Measurements from ENCODE around the gene ABCC8. TPM values are rescaled to one million over a fixed set of nuclear protein-coding genes. Genes with fewer than 3 reads are reported as not detected.

ABCC8 gene
- total and polyA plus RNA-seq, 10 of the 15 experiments (the other 5 are each of a cell fraction or from before 2014, with no cell fraction given): not detected

DNA sequence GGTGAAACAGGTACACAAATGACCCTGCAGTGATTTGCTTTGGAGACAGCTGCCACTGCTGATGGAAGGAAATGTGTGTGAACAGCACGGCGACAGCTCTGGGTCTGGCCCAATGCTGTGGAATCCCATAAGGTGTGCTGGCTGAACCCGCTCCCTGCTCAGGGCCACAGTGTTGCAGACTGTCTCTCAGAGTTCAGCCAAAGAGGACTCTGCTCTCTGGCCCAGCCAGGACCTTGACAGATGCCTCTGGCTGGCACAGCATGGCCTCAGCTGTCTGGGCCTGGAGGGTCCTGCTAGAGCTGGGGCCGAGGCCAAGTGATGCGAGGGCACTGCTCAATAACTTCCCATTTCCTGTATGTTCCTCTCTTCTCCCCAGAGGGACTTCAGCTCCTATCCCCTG, 5.3 kb upstream of the ABCC8 start (continued):
- TF ChIP-seq JUNB (IDR thresholded peaks at IDR 0.05): no peak

DNA sequence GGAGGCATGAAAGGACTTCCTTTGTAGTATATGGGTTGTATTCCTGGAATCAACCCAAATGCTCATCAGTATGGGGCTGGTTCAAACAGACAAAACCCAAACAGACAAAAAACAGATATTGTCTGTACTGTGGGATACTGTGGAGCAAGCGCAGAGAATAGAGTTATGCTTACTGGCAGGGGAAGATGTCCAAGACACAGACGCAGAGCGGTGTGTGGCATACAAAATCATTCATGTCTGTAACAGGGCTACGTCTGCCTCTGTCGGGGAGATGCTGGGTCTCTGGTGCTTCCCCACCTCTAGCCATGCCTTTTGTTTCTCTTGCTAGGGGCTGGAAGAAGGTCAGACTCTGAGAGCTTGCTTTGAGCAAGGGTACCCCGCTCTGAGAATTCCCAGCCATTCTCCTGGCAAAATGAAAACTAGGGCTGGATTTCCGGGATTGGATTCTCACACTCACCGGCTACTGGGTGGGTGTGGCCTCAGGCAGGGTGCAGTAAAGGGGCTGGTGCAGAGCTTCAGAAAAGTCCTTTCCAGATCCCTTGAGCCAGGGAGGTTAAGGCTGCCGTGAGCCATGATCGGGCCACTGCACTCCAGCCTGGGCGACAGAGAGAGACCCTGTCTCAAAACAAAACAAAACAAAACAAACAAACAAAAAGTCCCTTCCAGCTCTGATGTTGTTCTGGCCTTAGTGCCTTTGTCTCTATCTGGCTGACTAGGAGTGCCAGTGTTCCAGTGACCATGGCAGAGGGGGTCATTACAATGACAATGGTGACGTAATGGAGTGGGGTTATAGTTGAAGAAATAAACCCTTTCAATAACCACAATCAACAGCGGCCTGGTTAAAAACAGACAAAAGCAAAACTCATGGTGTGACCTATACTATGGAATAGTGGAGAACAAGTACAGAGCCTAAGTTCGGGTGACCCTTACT, 2.9 kb upstream of the ABCC8 start:
- FAIRE-seq (no peak), DNase-seq (ENCODE audit: low read depth, low spot score) (no peak), ATAC-seq (no peak)
- in situ Hi-C loops (cut with MboI): no loop called here
- Histone ChIP-seq H3K9ac (ENCODE audit: control insufficient read depth, insufficient read depth, low read length) (no peak overlapping the region), H3K4me1 (ENCODE audit: control insufficient read depth, insufficient read depth, low read length) (no peaks in the 10 kb centered on the region), H3K4me3 (no peak overlapping the region), H3K4me2 (ENCODE audit: control insufficient read depth, insufficient read depth) (no peak overlapping the region), H3K27ac (ENCODE audit: control insufficient read depth, insufficient read depth) (no peak overlapping the region), H3K79me2 (ENCODE audit: control insufficient read depth, insufficient read depth, low read length) (no peaks in the 10 kb centered on the region), H3K9me3 (replicated peaks; ENCODE audit: control insufficient read depth, insufficient read depth, low read length) (no peaks in the 10 kb centered on the region), H4K20me1 (ENCODE audit: control insufficient read depth, insufficient read depth) (no peaks in the 10 kb centered on the region), H3K27me3 (replicated peaks in 1 of 2; ENCODE audit: control insufficient read depth in 2 of 2, insufficient read depth in 2 of 2, low read length in 1 of 2) (peaks cover 3 to 11% of the 10 kb centered on the region in 2 experiments; a peak in 3 of 4 replicates), H3K36me3 (ENCODE audit: control insufficient read depth in 2 of 2, insufficient read depth in 2 of 2, low read length in 1 of 2) (no peaks in the 10 kb centered on the region), H2AFZ (ENCODE audit: control insufficient read depth, low read depth, low read length) (no peak overlapping the region)
- 32% methylated on average over 14 of the region's 14 CpGs for WGBS (ENCODE audit: insufficient coverage, insufficient replicate concordance, low lambda C conversion rate, missing lambda C conversion rate)
- CTCF ChIA-PET: no interaction called here
- POLR2A ChIA-PET: no interaction called here
- RAD21 ChIA-PET (ENCODE audit: unreplicated experiment): no interaction called here
- intact Hi-C loops (cut with micrococcal nuclease; ENCODE audit: unreplicated experiment): no loop called here
- SMC1A ChIA-PET (ENCODE audit: uncharacterized antibody, unreplicated experiment): no interaction called here
- BruUV-seq (replicated peaks): no TSS peak
- TF ChIP-seq, protein P1, sequence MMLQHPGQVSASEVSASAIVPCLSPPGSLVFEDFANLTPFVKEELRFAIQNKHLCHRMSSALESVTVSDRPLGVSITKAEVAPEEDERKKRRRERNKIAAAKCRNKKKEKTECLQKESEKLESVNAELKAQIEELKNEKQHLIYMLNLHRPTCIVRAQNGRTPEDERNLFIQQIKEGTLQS (IDR thresholded peaks at IDR 0.05; ENCODE audit: borderline replicate concordance, extremely low read depth, low read depth, low read length): no peak
- TF ChIP-seq, protein P2, sequence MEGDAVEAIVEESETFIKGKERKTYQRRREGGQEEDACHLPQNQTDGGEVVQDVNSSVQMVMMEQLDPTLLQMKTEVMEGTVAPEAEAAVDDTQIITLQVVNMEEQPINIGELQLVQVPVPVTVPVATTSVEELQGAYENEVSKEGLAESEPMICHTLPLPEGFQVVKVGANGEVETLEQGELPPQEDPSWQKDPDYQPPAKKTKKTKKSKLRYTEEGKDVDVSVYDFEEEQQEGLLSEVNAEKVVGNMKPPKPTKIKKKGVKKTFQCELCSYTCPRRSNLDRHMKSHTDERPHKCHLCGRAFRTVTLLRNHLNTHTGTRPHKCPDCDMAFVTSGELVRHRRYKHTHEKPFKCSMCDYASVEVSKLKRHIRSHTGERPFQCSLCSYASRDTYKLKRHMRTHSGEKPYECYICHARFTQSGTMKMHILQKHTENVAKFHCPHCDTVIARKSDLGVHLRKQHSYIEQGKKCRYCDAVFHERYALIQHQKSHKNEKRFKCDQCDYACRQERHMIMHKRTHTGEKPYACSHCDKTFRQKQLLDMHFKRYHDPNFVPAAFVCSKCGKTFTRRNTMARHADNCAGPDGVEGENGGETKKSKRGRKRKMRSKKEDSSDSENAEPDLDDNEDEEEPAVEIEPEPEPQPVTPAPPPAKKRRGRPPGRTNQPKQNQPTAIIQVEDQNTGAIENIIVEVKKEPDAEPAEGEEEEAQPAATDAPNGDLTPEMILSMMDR (IDR thresholded peaks at IDR 0.05 in 2 of 3, conservative IDR thresholded peaks at IDR 0.05 in 1 of 3; ENCODE audit: control insufficient read depth in 2 of 3, extremely low read depth in 1 of 3, insufficient read depth in 1 of 3, low read depth in 3 of 3, low read length in 3 of 3): no peak
- TF ChIP-seq CHD1 (IDR thresholded peaks at IDR 0.05; ENCODE audit: low read depth, low read length) (no peak), SMAD5 (IDR thresholded peaks at IDR 0.05; ENCODE audit: low read depth) (no peak), RAD51 (IDR thresholded peaks at IDR 0.05) (no peak), CBX5 (IDR thresholded peaks at IDR 0.05; ENCODE audit: low read depth) (no peak), ETV6 (conservative IDR thresholded peaks at IDR 0.05 in 1 of 2, IDR thresholded peaks at IDR 0.05 in 1 of 2; ENCODE audit: borderline replicate concordance in 1 of 2, low read depth in 1 of 2) (no peak), HDGF (IDR thresholded peaks at IDR 0.05) (no peak), NFYB (IDR thresholded peaks at IDR 0.05; ENCODE audit: insufficient read depth, low read depth, low read length) (no peak), LARP7 (IDR thresholded peaks at IDR 0.05) (no peak), ZZZ3 (IDR thresholded peaks at IDR 0.05; ENCODE audit: control insufficient read depth, insufficient read length, low read depth) (no peak)
- TF ChIP-seq, protein P3, sequence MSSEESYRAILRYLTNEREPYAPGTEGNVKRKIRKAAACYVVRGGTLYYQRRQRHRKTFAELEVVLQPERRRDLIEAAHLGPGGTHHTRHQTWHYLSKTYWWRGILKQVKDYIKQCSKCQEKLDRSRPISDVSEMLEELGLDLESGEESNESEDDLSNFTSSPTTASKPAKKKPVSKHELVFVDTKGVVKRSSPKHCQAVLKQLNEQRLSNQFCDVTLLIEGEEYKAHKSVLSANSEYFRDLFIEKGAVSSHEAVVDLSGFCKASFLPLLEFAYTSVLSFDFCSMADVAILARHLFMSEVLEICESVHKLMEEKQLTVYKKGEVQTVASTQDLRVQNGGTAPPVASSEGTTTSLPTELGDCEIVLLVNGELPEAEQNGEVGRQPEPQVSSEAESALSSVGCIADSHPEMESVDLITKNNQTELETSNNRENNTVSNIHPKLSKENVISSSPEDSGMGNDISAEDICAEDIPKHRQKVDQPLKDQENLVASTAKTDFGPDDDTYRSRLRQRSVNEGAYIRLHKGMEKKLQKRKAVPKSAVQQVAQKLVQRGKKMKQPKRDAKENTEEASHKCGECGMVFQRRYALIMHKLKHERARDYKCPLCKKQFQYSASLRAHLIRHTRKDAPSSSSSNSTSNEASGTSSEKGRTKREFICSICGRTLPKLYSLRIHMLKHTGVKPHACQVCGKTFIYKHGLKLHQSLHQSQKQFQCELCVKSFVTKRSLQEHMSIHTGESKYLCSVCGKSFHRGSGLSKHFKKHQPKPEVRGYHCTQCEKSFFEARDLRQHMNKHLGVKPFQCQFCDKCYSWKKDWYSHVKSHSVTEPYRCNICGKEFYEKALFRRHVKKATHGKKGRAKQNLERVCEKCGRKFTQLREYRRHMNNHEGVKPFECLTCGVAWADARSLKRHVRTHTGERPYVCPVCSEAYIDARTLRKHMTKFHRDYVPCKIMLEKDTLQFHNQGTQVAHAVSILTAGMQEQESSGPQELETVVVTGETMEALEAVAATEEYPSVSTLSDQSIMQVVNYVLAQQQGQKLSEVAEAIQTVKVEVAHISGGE (CRISPR knock-in tag; IDR thresholded peaks at IDR 0.05): no peak
